IMR-90 (cell line): Measurements from ENCODE around the gene ATP13A5. TPM values are rescaled to one million over a fixed set of nuclear protein-coding genes. Genes with fewer than 3 reads are reported as not detected.

ENCODE experiments used
- ATAC-seq: fragments of 200-7000 bp; cut with Tn5 transposase; 2 replicates; pipeline ENCODE4 v1.9.1; 2020; ENCODE audit warnings: low read depth, mild to moderate bottlenecking, moderate library complexity
- BruUV-seq: library from RNA; stranded (reverse); fragments of 400-500 nt; replicated peaks from 2 replicates; lab custom pipeline; 2021; lab: Mats Ljungman, UMichigan
- CTCF ChIA-PET: fragments of 300-600 bp; formaldehyde crosslinking; extraction: SDS; loops from one replicate; lab custom pipeline; 2021; ENCODE audit warnings: antibody characterized with exemption; lab: Yijun Ruan, JAX
- POLR2A ChIA-PET: fragments of 300-600 bp; sonication (Branson Sonifier 250); formaldehyde crosslinking; loops from one replicate; lab custom pipeline; 2022; ENCODE audit warnings: antibody characterized with exemption; ENCODE audit not compliant: unreplicated experiment; lab: Charles Lee
- DNase-seq: peaks from one replicate; pipeline ENCODE4 v3.0.0; 2013
- H2AFZ ChIP-seq: replicated peaks from 2 replicates; pipeline ENCODE3; 2013; ENCODE audit warnings: low read length, mild to moderate bottlenecking; ENCODE audit not compliant: poor library complexity
- H2AK5ac ChIP-seq: 2 replicates; pipeline ENCODE4 v1.6.1; 2013; ENCODE audit warnings: low read depth, low read length, inconsistent platforms
- H2AK9ac ChIP-seq: replicated peaks from 2 replicates; pipeline ENCODE3; 2013; ENCODE audit warnings: mild to moderate bottlenecking, low read depth, low read length, moderate library complexity; ENCODE audit not compliant: poor library complexity
- H2BK120ac ChIP-seq: 2 replicates; pipeline ENCODE4 v1.6.1; 2013; ENCODE audit warnings: low read depth, low read length, inconsistent platforms
- H2BK15ac ChIP-seq: 3 replicates; pipeline ENCODE4 v1.6.1; 2013; ENCODE audit warnings: low read depth, low read length, inconsistent platforms
- H2BK20ac ChIP-seq: 2 replicates; pipeline ENCODE4 v1.6.1; 2013; ENCODE audit warnings: low read depth, mild to moderate bottlenecking, inconsistent platforms, low read length, moderate library complexity
- H2BK5ac ChIP-seq: 2 replicates; pipeline ENCODE4 v1.6.1; 2013; ENCODE audit warnings: mild to moderate bottlenecking, low read depth, low read length, inconsistent platforms; ENCODE audit not compliant: poor library complexity, severe bottlenecking
- H3K14ac ChIP-seq: replicated peaks from 2 replicates; pipeline ENCODE4 v1.6.1; 2013; ENCODE audit warnings: low read depth, low read length, inconsistent platforms
- H3K18ac ChIP-seq: 2 replicates; pipeline ENCODE4 v1.6.1; 2013; ENCODE audit warnings: low read depth, low read length, control low read depth
- H3K23ac ChIP-seq: 2 replicates; pipeline ENCODE4 v1.6.1; 2013; ENCODE audit warnings: low read depth, low read length, inconsistent platforms
- H3K27ac ChIP-seq: 2 replicates; pipeline ENCODE4 v1.5.1; 2013; ENCODE audit warnings: mild to moderate bottlenecking, control low read depth, low read length; ENCODE audit not compliant: insufficient read depth
- H3K27me3 ChIP-seq: 2 replicates; pipeline ENCODE4 v1.6.1; 2013; ENCODE audit warnings: low read length; ENCODE audit not compliant: control insufficient read depth, insufficient read depth
- H3K36me3 ChIP-seq: 2 replicates; pipeline ENCODE4 v1.6.1; 2013; ENCODE audit warnings: low read length, mixed read lengths; ENCODE audit not compliant: control insufficient read depth, insufficient read depth
- H3K4ac ChIP-seq: 2 replicates; pipeline ENCODE4 v1.6.1; 2013; ENCODE audit warnings: low read depth, low read length, inconsistent platforms
- H3K4me1 ChIP-seq: 2 replicates; pipeline ENCODE4 v1.6.1; 2013; ENCODE audit warnings: low read length, mixed read lengths; ENCODE audit not compliant: control insufficient read depth, insufficient read depth
- H3K4me2 ChIP-seq: 2 replicates; pipeline ENCODE4 v1.6.1; 2013; ENCODE audit warnings: low read depth, mild to moderate bottlenecking, control low read depth, low read length, moderate library complexity
- H3K4me3 ChIP-seq: 2 replicates; pipeline ENCODE4 v1.5.1; 2013; ENCODE audit warnings: low read depth, mild to moderate bottlenecking, control low read depth, low read length, moderate library complexity; ENCODE audit not compliant: insufficient read depth
- H3K56ac ChIP-seq: 2 replicates; pipeline ENCODE4 v1.6.1; 2013; ENCODE audit warnings: low read length, inconsistent platforms; ENCODE audit not compliant: insufficient read depth; ENCODE audit errors: extremely low read depth
- H3K79me1 ChIP-seq, 2 experiments: 2 replicates each; pipeline ENCODE4 v1.6.1; 2013; ENCODE audit warnings: low read length in 2 of 2, inconsistent platforms in 1 of 2, low read depth in 1 of 2
- H3K9ac ChIP-seq: 2 replicates; pipeline ENCODE4 v1.6.1; 2013; ENCODE audit warnings: low read depth, low read length, control low read depth
- H3K9me1 ChIP-seq: 2 replicates; pipeline ENCODE4 v1.6.1; 2013; ENCODE audit warnings: low read length, inconsistent platforms; ENCODE audit not compliant: insufficient read depth
- H3K9me3 ChIP-seq: 2 replicates; pipeline ENCODE4 v1.6.1; 2013; ENCODE audit warnings: low read length; ENCODE audit not compliant: control insufficient read depth, insufficient read depth
- H4K20me1 ChIP-seq: 2 replicates; pipeline ENCODE4 v1.6.1; 2013; ENCODE audit warnings: low read length, inconsistent platforms; ENCODE audit not compliant: insufficient read depth
- H4K5ac ChIP-seq: 2 replicates; pipeline ENCODE4 v1.6.1; 2013; ENCODE audit warnings: mild to moderate bottlenecking, low read depth, low read length, control low read depth
- H4K8ac ChIP-seq, 2 experiments: 2 replicates each; pipeline ENCODE4 v1.6.1; 2013; ENCODE audit warnings: low read depth in 2 of 2, low read length in 2 of 2, control low read depth in 1 of 2, inconsistent platforms in 1 of 2
- H4K91ac ChIP-seq: 2 replicates; pipeline ENCODE4 v1.6.1; 2013; ENCODE audit warnings: low read depth, low read length, inconsistent platforms; ENCODE audit not compliant: insufficient read depth
- CHD1 ChIP-seq: IDR thresholded peaks from 2 replicates; pipeline ENCODE4 v1.6.1; 2012; ENCODE audit warnings: low read depth, low read length, improper control_type of control experiment
- MXI1 ChIP-seq: IDR thresholded peaks from 2 replicates; pipeline ENCODE4 v1.6.1; 2012; ENCODE audit warnings: low read depth, mild to moderate bottlenecking, low read length, moderate library complexity, borderline replicate concordance
- POLR2A ChIP-seq: IDR thresholded peaks from 2 replicates; pipeline ENCODE4 v1.6.1; 2012; ENCODE audit warnings: mild to moderate bottlenecking, low read depth, low read length
- RFX5 ChIP-seq: IDR thresholded peaks from 2 replicates; pipeline ENCODE4 v1.8.0; 2012; ENCODE audit warnings: low read depth, mild to moderate bottlenecking, low read length, moderate library complexity
- WGBS, 2 experiments: methylation state at CpG; one replicate each; pipeline versions ENCODE4 v1.1.5 to v1.1.7; 2013; ENCODE audit warnings: missing lambda C conversion rate in 2 of 2; ENCODE audit not compliant: insufficient read length in 1 of 2; ENCODE audit errors: extremely low coverage in 2 of 2; 5-methylcytosine and 5-hydroxymethylcytosine counted together
- dilution Hi-C: fragments of 300-500 bp; cut with HindIII; formaldehyde crosslinking; loops from one replicate; pipeline ENCODE4 v1.14.3; 2018; ENCODE audit warnings: low sequenced_read_pairs; ENCODE audit not compliant: unreplicated experiment
- in situ Hi-C: fragments of 300-500 bp; cut with MboI; formaldehyde crosslinking; loops from 3 replicates; pipeline ENCODE4 v1.14.3; 2019; ENCODE audit warnings: low sequenced_read_pairs, inconsistent platforms, mixed read lengths
- intact Hi-C: fragments of 100-400 bp; cut with micrococcal nuclease; formaldehyde crosslinking; loops from 2 replicates; pipeline ENCODE4 v1.10.0; 2022
- polyA plus RNA-seq, 3 experiments: library from polyadenylated mRNA; depleted of rRNA; stranded (reverse); fragments of >200 nt; gene quantifications; 2 replicates each; pipeline ENCODE4 v1.2.3, GENCODE V29; 2012; ENCODE audit warnings: low replicate concordance in 1 of 3
- total RNA-seq: library from RNA; depleted of rRNA; stranded (reverse); fragments of >200 nt; gene quantifications from 2 replicates; pipeline ENCODE4 v1.2.3, GENCODE V29; 2012

The ATP13A5 gene
- total and polyA plus RNA-seq, 2 of the 4 experiments (the other 2 are of a cell fraction), result not detected

- no peak for TF ChIP-seq CHD1
- no peak for TF ChIP-seq POLR2A
- TF ChIP-seq MXI1, result no peak
- no peak for TF ChIP-seq RFX5
- no peaks in the 10 kb centered on the region for H3K4me1 ChIP-seq
- ATAC-seq, result no peak
- in situ Hi-C loops (no loop called here), intact Hi-C loops (loop anchor here (5.0 kb wide), 1 partner anchor 429 kb away; no protein-coding TSS in a partner anchor), dilution Hi-C loops (no loop called here)
- H3K9me1 ChIP-seq, result no peaks in the 10 kb centered on the region
- H3K36me3 ChIP-seq, result no peaks in the 10 kb centered on the region
- H3K4ac ChIP-seq, result no peak overlapping the region
- no peak overlapping the region for H3K23ac ChIP-seq
- ChIA-PET CTCF (no interaction called here), POLR2A (no interaction called here)
- no peaks in the 10 kb centered on the region for H3K27me3 ChIP-seq
- H3K9me3 ChIP-seq, result no peaks in the 10 kb centered on the region
- no peak overlapping the region for H4K8ac ChIP-seq
- H2AFZ ChIP-seq, result no peak overlapping the region
- H2BK15ac ChIP-seq, result no peak overlapping the region
- BruUV-seq, result no TSS peak
- H4K20me1 ChIP-seq, result no peaks in the 10 kb centered on the region
- no peak overlapping the region for H3K9ac ChIP-seq
- no peak overlapping the region for H4K91ac ChIP-seq
- no peak overlapping the region for H2AK5ac ChIP-seq
- no peak overlapping the region for H2BK120ac ChIP-seq
- no peak overlapping the region for H2AK9ac ChIP-seq
- H3K4me2 ChIP-seq, result peak overlapping the region; percentile 75
- H4K5ac ChIP-seq, result no peak overlapping the region
- H3K18ac ChIP-seq, result no peak overlapping the region
- no peak overlapping the region for H3K56ac ChIP-seq
- H2BK5ac ChIP-seq, result no peak overlapping the region
- H3K14ac ChIP-seq, result no peak overlapping the region
- DNase-seq, result no peak
- H3K27ac ChIP-seq, result no peak overlapping the region
- H3K4me3 ChIP-seq, result no peak overlapping the region; the same call in 1 of the 2 replicates
- H3K79me1 ChIP-seq, result no peaks in the 10 kb centered on the region
- H2BK20ac ChIP-seq, result no peak overlapping the region
- no CpG with 5 or more reads among the region's 11 CpGs for WGBS, 2 experiments
These were observed 136.8 kb downstream of the ATP13A5 start for GRCh38 chr3:193241716-193242115.
